K562 (cell line): ENCODE measurements around the gene MATR3. TPM values are rescaled to one million over a fixed set of nuclear protein-coding genes. Genes with fewer than 3 reads are reported as not detected.

ENCODE experiments used
- MAZ ChIP-seq, 2 experiments: fragments of 450-650 bp in 1 of 2; sonication (generic) in 1 of 2; formaldehyde crosslinking; IDR thresholded peaks in 1 of 2; conservative IDR thresholded peaks in 1 of 2; 2 replicates each; pipeline versions ENCODE4 v1.4.0 to v1.5.0; 2020; ENCODE audit warnings: mild to moderate bottlenecking in 1 of 2, missing genetic modification reagents in 1 of 2
- NFIX ChIP-seq: fragments of 250-450 bp; sonication (Bioruptor Pico); IDR thresholded peaks from 2 replicates; pipeline ENCODE4 v1.4.0; 2020; ENCODE audit warnings: low read depth, mild to moderate bottlenecking, moderate library complexity
- TRIM25 ChIP-seq: fragments of 450-650 bp; IDR thresholded peaks from 2 replicates; pipeline ENCODE4 v1.7.0; 2016; ENCODE audit warnings: borderline replicate concordance
- U2AF2 ChIP-seq: fragments of 200-400 bp; formaldehyde crosslinking; optimal IDR thresholded peaks from 2 replicates; pipeline ENCODE3; 2017; ENCODE audit warnings: low read depth, mild to moderate bottlenecking, low read length
- VEZF1 ChIP-seq: fragments of 200-800 bp; sonication (Bioruptor generic); IDR thresholded peaks from 2 replicates; pipeline ENCODE4 v1.6.1; 2017; ENCODE audit warnings: missing genetic modification characterization, missing compliant biosample characterization
- XRCC5 ChIP-seq: fragments of 200-400 bp; formaldehyde crosslinking; IDR thresholded peaks from 2 replicates; pipeline ENCODE4 v1.6.1; 2017; ENCODE audit warnings: low read depth, mild to moderate bottlenecking, low read length
- polyA plus RNA-seq, 8 experiments: library from polyadenylated mRNA; depleted of rRNA in 4 of 8; stranded (reverse) in 5 of 8; unstranded in 3 of 8; fragments of >200 nt; fragmentation: Nextera tagmentation in 2 of 8; fragmentation: Illumina TruSeq in 1 of 8; extraction: Ambion mirVana in 2 of 8; extraction: Trizol in 1 of 8; gene quantifications; 2 replicates each; pipeline versions ENCODE4 v1.2.1 to v1.2.3, GENCODE V29; 2011 to 2014; ENCODE audit warnings: inconsistent platforms in 1 of 8, missing spikeins in 1 of 8
- total RNA-seq, 7 experiments: library from RNA; depleted of rRNA in 6 of 7; stranded (reverse); fragments of >200 nt in 6 of 7; fragmentation: Illumina TruSeq in 2 of 7; extraction: Trizol in 2 of 7; gene quantifications; 2 replicates each; pipeline versions ENCODE4 v1.2.1 to v1.2.3, GENCODE V29; 2011 to 2021; ENCODE audit warnings: low replicate concordance in 1 of 7

Gene MATR3
- total and polyA plus RNA-seq, 9 of the 15 experiments (the other 6 are each of a cell fraction or from before 2014, with no cell fraction given): 150 to 425 (median 263) TPM

- TF ChIP-seq TRIM25: no peak
- no peak for TF ChIP-seq MAZ (CRISPR knock-in tag; conservative IDR thresholded peaks at IDR 0.05 in 1 of 2, IDR thresholded peaks at IDR 0.05 in 1 of 2)
- no peak for TF ChIP-seq NFIX (CRISPR knock-in tag)
- TF ChIP-seq U2AF2: no peak
- TF ChIP-seq XRCC5: no peak
- TF ChIP-seq VEZF1 (CRISPR knock-in tag): no peak
- TF ChIP-seq, all 486 proteins: peak for 21
Measured at GRCh38 chr5:139272471-139273321, 20.8 kb upstream of the MATR3 start (continued).
